ENCODE data around the gene RAG1.

- no peak for TF ChIP-seq POLR2A (IDR thresholded peaks at IDR 0.05)
- no peak for TF ChIP-seq CTCF (IDR thresholded peaks at IDR 0.05)
- TF ChIP-seq EP300 (IDR thresholded peaks at IDR 0.05), result no peak
Observed at GRCh38 chr11:36596880-36597279, 29.1 kb downstream of the RAG1 start.

All from suprapubic skin (tissue), 3 donors.